ENCODE data around the gene DLX1.

GRCh38 chr2:172038604-172039003 is 46.7 kb upstream of the DLX1 start:
- TF ChIP-seq GATA2 (IDR thresholded peaks at IDR 0.05; ENCODE audit: low read depth, low read length): no peak
- no peak for TF ChIP-seq GATA3 (IDR thresholded peaks at IDR 0.05; ENCODE audit: low read depth, low read length)
